Measurements from ENCODE around the gene WIPF1.

- TF ChIP-seq MXD4 (CRISPR knock-in tag; IDR thresholded peaks at IDR 0.05) (no peak), SMC3 (IDR thresholded peaks at IDR 0.05; ENCODE audit: low read length) (no peak), ZFAT (CRISPR knock-in tag; conservative IDR thresholded peaks at IDR 0.05) (no peak), UBTF (CRISPR knock-in tag; IDR thresholded peaks at IDR 0.05) (no peak), BRCA1 (CRISPR knock-in tag; IDR thresholded peaks at IDR 0.05) (no peak), ZFP90 (CRISPR knock-in tag; IDR thresholded peaks at IDR 0.05; ENCODE audit: borderline replicate concordance) (no peak), CTCF (CRISPR knock-in tag; IDR thresholded peaks at IDR 0.05) (no peak), ESRRA (CRISPR knock-in tag; IDR thresholded peaks at IDR 0.05; ENCODE audit: low read depth) (no peak), IRF1 (CRISPR knock-in tag; IDR thresholded peaks at IDR 0.05; ENCODE audit: low read depth) (no peak), MATR3 (CRISPR knock-in tag; IDR thresholded peaks at IDR 0.05) (no peak), KLF16 (CRISPR knock-in tag; IDR thresholded peaks at IDR 0.05) (no peak), TP53 (CRISPR knock-in tag; conservative IDR thresholded peaks at IDR 0.05) (no peak)
Observed at GRCh38 chr2:174555998-174556397, 41.6 kb downstream of the WIPF1 start.
